ENCODE measurements around the gene FGD4. TPM values are rescaled to one million over a fixed set of nuclear protein-coding genes. Genes with fewer than 3 reads are reported as not detected.

Gene FGD4
- total RNA-seq, 1 donor from 2014 or later = 65.5 TPM

DNA sequence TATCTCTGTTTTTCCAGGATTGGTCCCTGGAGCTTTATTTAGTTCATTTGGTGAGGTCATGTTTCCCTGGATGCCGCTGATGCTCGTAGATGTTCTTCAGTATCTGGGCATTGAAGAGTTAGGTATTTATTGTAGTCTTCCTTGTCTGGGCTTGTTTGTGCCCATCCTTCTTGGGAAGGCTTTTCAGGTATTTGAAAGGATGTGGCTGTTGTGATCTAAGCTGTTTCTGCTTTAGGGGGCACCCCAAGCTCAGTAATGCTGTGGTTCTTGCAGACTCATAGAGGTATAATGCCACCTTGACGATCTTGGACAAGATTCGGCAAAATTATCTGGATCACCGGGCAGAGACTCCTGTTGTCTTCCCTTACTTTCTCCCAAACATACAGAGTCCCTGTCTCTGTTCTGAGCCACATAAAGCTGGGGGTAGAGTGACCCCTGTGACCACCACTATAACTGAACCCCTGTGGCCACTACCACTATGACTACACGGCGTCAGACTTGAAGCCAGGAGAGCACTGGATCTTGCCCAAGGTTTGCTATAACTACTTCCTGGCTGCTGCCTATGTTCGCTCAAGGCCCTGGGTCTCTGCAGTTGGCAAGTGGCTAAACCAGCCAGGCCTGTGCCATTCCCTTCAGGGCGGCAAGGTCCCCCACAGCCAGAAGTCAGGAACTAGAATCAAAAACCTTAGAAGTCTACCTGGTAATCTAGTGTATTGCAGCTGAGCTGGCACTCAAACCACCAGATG, 40.9 kb downstream of the FGD4 start:
- Histone ChIP-seq H3K4me1 (peaks cover 9% of the 10 kb centered on the region), H3K4me3 (no peak overlapping the region), H3K36me3 (no peaks in the 10 kb centered on the region), H3K9me3 (no peaks in the 10 kb centered on the region), H3K27ac (no peak overlapping the region), H3K27me3 (no peaks in the 10 kb centered on the region)
- ATAC-seq (peak; percentile 19), DNase-seq (no peak)
- intact Hi-C loops (cut with DNase I) = no loop called here
- TF ChIP-seq CTCF (IDR thresholded peaks at IDR 0.05) = no peak

GRCh38 chr12:32443491-32443890, 44.1 kb downstream of the FGD4 start:
- H3K4me3 ChIP-seq = no peak overlapping the region
- intact Hi-C loops (cut with DNase I) = no loop called here
- DNase-seq = no peak
- no peaks in the 10 kb centered on the region for H3K27me3 ChIP-seq
- H3K27ac ChIP-seq = no peak overlapping the region
- ATAC-seq = no peak
- no peaks in the 10 kb centered on the region for H3K9me3 ChIP-seq
- H3K4me1 ChIP-seq = peaks cover 7% of the 10 kb centered on the region
- no peaks in the 10 kb centered on the region for H3K36me3 ChIP-seq
- TF ChIP-seq CTCF (IDR thresholded peaks at IDR 0.05) = no peak

- no peak for TF ChIP-seq CTCF (IDR thresholded peaks at IDR 0.05)
- H3K9me3 ChIP-seq = no peaks in the 10 kb centered on the region
- ATAC-seq (peak; percentile 27), DNase-seq (no peak)
- no peak overlapping the region for H3K4me3 ChIP-seq
- peaks cover 7% of the 10 kb centered on the region for H3K4me1 ChIP-seq
- no peak overlapping the region for H3K27ac ChIP-seq
- intact Hi-C loops (cut with DNase I) = no loop called here
- no peaks in the 10 kb centered on the region for H3K27me3 ChIP-seq
- no peaks in the 10 kb centered on the region for H3K36me3 ChIP-seq
Measured at GRCh38 chr12:32444895-32445294, 45.5 kb downstream of the FGD4 start.

GRCh38 chr12:32445356-32445755, 46.0 kb downstream of the FGD4 start:
- no peaks in the 10 kb centered on the region for H3K9me3 ChIP-seq
- no peak for TF ChIP-seq CTCF (IDR thresholded peaks at IDR 0.05)
- ATAC-seq (no peak), DNase-seq (no peak)
- no peaks in the 10 kb centered on the region for H3K36me3 ChIP-seq
- H3K27ac ChIP-seq = no peak overlapping the region
- peaks cover 8% of the 10 kb centered on the region for H3K4me1 ChIP-seq
- H3K4me3 ChIP-seq = no peak overlapping the region
- intact Hi-C loops (cut with DNase I) = no loop called here
- no peaks in the 10 kb centered on the region for H3K27me3 ChIP-seq

DNA sequence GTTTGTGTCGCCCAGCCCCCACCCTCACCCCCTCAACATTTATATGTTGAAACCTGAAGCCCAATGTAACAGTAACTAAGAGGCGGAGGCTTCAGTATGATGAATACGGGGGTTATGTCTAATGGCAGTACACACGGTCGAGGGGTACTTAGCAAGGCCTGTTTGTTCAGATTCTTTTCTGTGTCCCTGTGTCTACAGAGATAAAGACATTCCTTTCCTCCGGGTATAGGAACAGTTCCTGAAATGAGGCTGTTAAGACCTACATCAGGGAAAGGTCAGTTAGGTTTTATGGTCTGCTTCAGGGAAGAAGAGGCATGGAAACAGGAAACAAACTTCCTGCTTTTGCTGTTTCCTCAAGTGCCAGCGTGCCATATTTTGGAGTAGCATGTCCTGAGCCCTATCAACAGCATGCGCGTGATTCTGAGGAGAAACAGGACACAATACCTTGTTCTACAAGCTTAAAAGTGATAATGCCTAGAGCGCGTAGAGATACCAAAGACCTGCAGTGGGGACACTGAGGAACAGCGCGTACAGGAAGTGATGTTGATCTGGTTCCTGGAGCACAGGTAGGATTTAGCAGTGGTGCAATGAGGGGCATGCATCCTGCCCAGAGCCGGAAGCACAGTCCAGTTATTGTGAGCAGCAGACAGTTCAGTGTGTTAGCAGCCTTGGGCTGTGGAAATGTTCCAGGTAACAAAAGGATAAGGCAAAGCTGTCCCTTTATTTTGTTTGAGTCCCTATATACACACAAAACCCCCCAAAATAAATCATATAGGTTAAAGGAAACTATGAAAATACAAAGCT, 47.2 kb downstream of the FGD4 start:
- DNase-seq (no peak), ATAC-seq (no peak)
- intact Hi-C loops (cut with DNase I) = no loop called here
- no peaks in the 10 kb centered on the region for H3K36me3 ChIP-seq
- H3K4me3 ChIP-seq = no peak overlapping the region
- TF ChIP-seq CTCF (IDR thresholded peaks at IDR 0.05) = no peak
- H3K27me3 ChIP-seq = no peaks in the 10 kb centered on the region
- H3K27ac ChIP-seq = no peak overlapping the region
- H3K9me3 ChIP-seq = no peaks in the 10 kb centered on the region
- H3K4me1 ChIP-seq = peaks cover 12% of the 10 kb centered on the region

Data from upper lobe of right lung (tissue), 1 donor.